GM12864 (cell line): ENCODE results near the gene APLN.
A peak's percentile ranks its signal among the peaks of the same experiment; 100 is the strongest.

ENCODE experiments used
- DNase-seq: peaks from one replicate; pipeline ENCODE4 v3.0.0-alpha.2; 2011; ENCODE audit warnings: low read depth
- H3K4me3 ChIP-seq: 2 replicates; pipeline ENCODE4 v1.5.1; 2011; ENCODE audit warnings: mild to moderate bottlenecking, low read depth, low read length, control low read depth
- CTCF ChIP-seq: IDR thresholded peaks from 2 replicates; pipeline ENCODE4 v1.5.1; 2011; ENCODE audit warnings: low read depth, mild to moderate bottlenecking, moderate library complexity, low read length, control low read depth, inconsistent platforms; ENCODE audit errors: missing control alignments

APLN gene

GRCh38 chrX:129622757-129623301, 31.9 kb downstream of the APLN start:
- DNase-seq, result no peak
- no peak for TF ChIP-seq CTCF
- H3K4me3 ChIP-seq, result no peak overlapping the region

- no peak for TF ChIP-seq CTCF
- no peak overlapping the region for H3K4me3 ChIP-seq
- DNase-seq, result no peak
Measured at GRCh38 chrX:129618997-129619396, 35.8 kb downstream of the APLN start.

- no peak for DNase-seq
- no peak for TF ChIP-seq CTCF
- H3K4me3 ChIP-seq, result no peak overlapping the region
Measured at GRCh38 chrX:129617420-129617819, 37.3 kb downstream of the APLN start.

- TF ChIP-seq CTCF, result no peak
- DNase-seq, result no peak
- no peak overlapping the region for H3K4me3 ChIP-seq
Measured at GRCh38 chrX:129614481-129615255, 40.1 kb downstream of the APLN start.

GRCh38 chrX:129613596-129613995, 41.2 kb downstream of the APLN start:
- H3K4me3 ChIP-seq, result no peak overlapping the region
- no peak for TF ChIP-seq CTCF
- DNase-seq, result no peak

- TF ChIP-seq CTCF, result no peak
- no peak overlapping the region for H3K4me3 ChIP-seq
- no peak for DNase-seq
Measured at GRCh38 chrX:129612396-129612795, 42.4 kb downstream of the APLN start.

GRCh38 chrX:129609395-129609794, 45.4 kb downstream of the APLN start:
- no peak for DNase-seq

More at GRCh38 chrX:129609395-129609794, 45.4 kb downstream of the APLN start:
- no peak overlapping the region for H3K4me3 ChIP-seq
- peak; percentile 19 for TF ChIP-seq CTCF
